Vagina (tissue), 2 donors: ENCODE results near the gene C11orf52. TPM values are rescaled to one million over a fixed set of nuclear protein-coding genes. Genes with fewer than 3 reads are reported as not detected.

Source experiments
- DNase-seq, 2 donors: peaks; one replicate each; pipeline ENCODE4 v3.0.0-alpha.2; 2017; ENCODE audit errors: extremely low spot score in 2 of 2
- H3K27ac ChIP-seq: fragments of 200-600 bp; sonication (generic); one replicate; pipeline ENCODE4 v1.5.1; 2019
- H3K27me3 ChIP-seq: fragments of 200-600 bp; sonication (generic); one replicate; pipeline ENCODE4 v1.5.1; 2019
- H3K36me3 ChIP-seq, 2 donors: fragments of 200-600 bp; sonication (generic); one replicate each; pipeline ENCODE4 v1.5.1; 2017 to 2019
- H3K4me1 ChIP-seq: fragments of 200-600 bp; sonication (generic); one replicate; pipeline ENCODE4 v1.5.1; 2019
- H3K4me3 ChIP-seq, 2 donors: fragments of 200-600 bp; sonication (generic); 1 replicate in 1 of 2; 2 replicates in 1 of 2; pipeline ENCODE4 v1.5.1; 2016 to 2019
- H3K9me3 ChIP-seq: fragments of 200-600 bp; sonication (generic); one replicate; pipeline ENCODE4 v1.5.1; 2019
- CTCF ChIP-seq, 3 experiments: fragments of 450-650 bp in 2 of 3; fragments of 200-600 bp in 1 of 3; sonication (generic) in 1 of 3; IDR thresholded peaks; one replicate each; pipeline ENCODE4 v1.5.1; 2017 to 2019; ENCODE audit warnings: antibody characterized with exemption in 3 of 3, mild to moderate bottlenecking in 2 of 3, moderate library complexity in 2 of 3
- POLR2A ChIP-seq, 2 donors: fragments of 450-650 bp; IDR thresholded peaks; one replicate each; pipeline ENCODE4 v1.6.1; 2017; ENCODE audit warnings: antibody characterized with exemption in 2 of 2, mild to moderate bottlenecking in 2 of 2, moderate library complexity in 2 of 2
- POLR2AphosphoS5 ChIP-seq, 2 donors: sonication (generic); formaldehyde crosslinking; IDR thresholded peaks; one replicate each; pipeline ENCODE4 v1.9.0; 2017; ENCODE audit warnings: antibody characterized with exemption in 2 of 2, mild to moderate bottlenecking in 2 of 2, low read depth in 1 of 2; ENCODE audit not compliant: insufficient read depth in 1 of 2
- intact Hi-C: fragments of 100-400 bp; cut with DNase I; formaldehyde crosslinking; loops from one replicate; pipeline ENCODE4 v1.15.1; 2023
- total RNA-seq: library from RNA; depleted of rRNA; stranded (reverse); fragments of >200 nt; gene quantifications from one replicate; pipeline ENCODE4 v1.2.3, GENCODE V29; 2016

C11orf52 gene
- total RNA-seq, 1 donor from 2014 or later: 1.5 TPM

- no peaks in the 10 kb centered on the region for H3K36me3 ChIP-seq
These were observed 25.4 kb downstream of the C11orf52 start for GRCh38 chr11:111944139-111944538.

GRCh38 chr11:111944651-111945051 is 25.9 kb downstream of the C11orf52 start:
- Histone ChIP-seq H3K27ac (peak overlapping the region; percentile 57), H3K4me3 (no peak overlapping the region), H3K9me3 (no peaks in the 10 kb centered on the region), H3K27me3 (no peaks in the 10 kb centered on the region), H3K4me1 (peaks cover 14% of the 10 kb centered on the region), H3K36me3 (no peaks in the 10 kb centered on the region)
- no peak for TF ChIP-seq POLR2A (IDR thresholded peaks at IDR 0.05)
- TF ChIP-seq POLR2AphosphoS5 (IDR thresholded peaks at IDR 0.05; ENCODE audit: insufficient read depth in 1 of 2, low read depth in 1 of 2): peak in 1 of 2 donors; percentile 37
- intact Hi-C loops: no loop called here
- no peak for DNase-seq

More at GRCh38 chr11:111944139-111944538, 25.4 kb downstream of the C11orf52 start:
- DNase-seq: no peak
- Histone ChIP-seq H3K4me1 (peaks cover 14% of the 10 kb centered on the region), H3K27ac (peak overlapping the region; percentile 57), H3K4me3 (no peak overlapping the region), H3K27me3 (no peaks in the 10 kb centered on the region), H3K9me3 (no peaks in the 10 kb centered on the region)
- no peak for TF ChIP-seq CTCF (IDR thresholded peaks at IDR 0.05)
- no peak for TF ChIP-seq POLR2A (IDR thresholded peaks at IDR 0.05)
- TF ChIP-seq POLR2AphosphoS5 (IDR thresholded peaks at IDR 0.05; ENCODE audit: insufficient read depth in 1 of 2, low read depth in 1 of 2): no peak
- intact Hi-C loops: no loop called here

- Histone ChIP-seq H3K36me3 (no peaks in the 10 kb centered on the region), H3K4me3 (no peak overlapping the region), H3K9me3 (no peaks in the 10 kb centered on the region), H3K27me3 (no peaks in the 10 kb centered on the region), H3K4me1 (peaks cover 14% of the 10 kb centered on the region), H3K27ac (peak overlapping the region; percentile 57)
- intact Hi-C loops: no loop called here
- TF ChIP-seq CTCF (IDR thresholded peaks at IDR 0.05) (no peak), POLR2AphosphoS5 (IDR thresholded peaks at IDR 0.05; ENCODE audit: insufficient read depth in 1 of 2, low read depth in 1 of 2) (no peak), POLR2A (IDR thresholded peaks at IDR 0.05) (no peak)
- no peak for DNase-seq
These were observed 26.5 kb downstream of the C11orf52 start for GRCh38 chr11:111945198-111945597.

- Histone ChIP-seq H3K4me1 (peaks cover 14% of the 10 kb centered on the region), H3K36me3 (no peaks in the 10 kb centered on the region), H3K4me3 (no peak overlapping the region), H3K9me3 (no peaks in the 10 kb centered on the region), H3K27ac (no peak overlapping the region), H3K27me3 (no peaks in the 10 kb centered on the region)
- TF ChIP-seq CTCF (IDR thresholded peaks at IDR 0.05) (no peak), POLR2A (IDR thresholded peaks at IDR 0.05) (no peak), POLR2AphosphoS5 (IDR thresholded peaks at IDR 0.05; ENCODE audit: insufficient read depth in 1 of 2, low read depth in 1 of 2) (no peak)
- intact Hi-C loops: no loop called here
- no peak for DNase-seq
These were observed 27.8 kb downstream of the C11orf52 start for GRCh38 chr11:111946499-111946898.

- Histone ChIP-seq H3K27me3 (no peaks in the 10 kb centered on the region), H3K4me3 (no peak overlapping the region), H3K27ac (no peak overlapping the region), H3K4me1 (peaks cover 14% of the 10 kb centered on the region), H3K36me3 (no peaks in the 10 kb centered on the region), H3K9me3 (no peaks in the 10 kb centered on the region)
- TF ChIP-seq POLR2A (IDR thresholded peaks at IDR 0.05): no peak
- no peak for TF ChIP-seq POLR2AphosphoS5 (IDR thresholded peaks at IDR 0.05; ENCODE audit: insufficient read depth in 1 of 2, low read depth in 1 of 2)
- no peak for TF ChIP-seq CTCF (IDR thresholded peaks at IDR 0.05)
- intact Hi-C loops: no loop called here
- no peak for DNase-seq
These were observed 28.4 kb downstream of the C11orf52 start for GRCh38 chr11:111947143-111947542.
